SK-N-SH treated with all-trans-retinoic acid at 6 μM for 48 hours (cell line): ENCODE results near the gene PRELID3B.

ENCODE experiments used
- ATAC-seq: fragments of 200-7000 bp; cut with Tn5 transposase; 3 replicates; pipeline ENCODE4 v1.9.1; 2020; ENCODE audit warnings: mild to moderate bottlenecking, moderate library complexity
- ARNTL ChIP-seq: fragments of 450-650 bp; formaldehyde crosslinking; IDR thresholded peaks from 2 replicates; pipeline ENCODE4 v1.5.0; 2020; ENCODE audit warnings: low read depth, mild to moderate bottlenecking, moderate library complexity, borderline replicate concordance
- BACH2 ChIP-seq: fragments of 250-450 bp; sonication (Bioruptor Pico); IDR thresholded peaks from 2 replicates; pipeline ENCODE4 v1.9.0; 2021; ENCODE audit warnings: mild to moderate bottlenecking, borderline replicate concordance
- CSRNP3 ChIP-seq: fragments of 250-450 bp; sonication (Bioruptor Pico); IDR thresholded peaks from 2 replicates; pipeline ENCODE4 v1.5.1; 2021; ENCODE audit warnings: mild to moderate bottlenecking, moderate library complexity
- OSR1 ChIP-seq: fragments of 250-450 bp; sonication (Bioruptor Pico); IDR thresholded peaks from 2 replicates; pipeline ENCODE4 v1.8.0; 2022; ENCODE audit warnings: moderate library complexity, mild to moderate bottlenecking, inconsistent platforms
- POU6F1 ChIP-seq: fragments of 250-450 bp; sonication (Bioruptor Pico); IDR thresholded peaks from 2 replicates; pipeline ENCODE4 v1.8.0; 2021; ENCODE audit warnings: low read depth, mild to moderate bottlenecking, moderate library complexity, borderline replicate concordance
- PPARA ChIP-seq: fragments of 250-450 bp; sonication (Bioruptor Pico); IDR thresholded peaks from 2 replicates; pipeline ENCODE4 v1.5.0; 2020; ENCODE audit warnings: mild to moderate bottlenecking, borderline replicate concordance
- RARB ChIP-seq: fragments of 250-450 bp; sonication (Bioruptor Pico); IDR thresholded peaks from 2 replicates; pipeline ENCODE4 v1.8.0; 2021; ENCODE audit warnings: mild to moderate bottlenecking, moderate library complexity
- SNAI2 ChIP-seq: fragments of 250-450 bp; sonication (Bioruptor Pico); IDR thresholded peaks from 2 replicates; pipeline ENCODE4 v1.5.0; 2020; ENCODE audit warnings: mild to moderate bottlenecking, moderate library complexity
- TCF4 ChIP-seq: fragments of 250-450 bp; sonication (Bioruptor Pico); IDR thresholded peaks from 2 replicates; pipeline ENCODE4 v1.8.0; 2021; ENCODE audit warnings: mild to moderate bottlenecking, moderate library complexity, borderline replicate concordance
- TOX ChIP-seq: fragments of 250-450 bp; sonication (Bioruptor Pico); IDR thresholded peaks from 2 replicates; pipeline ENCODE4 v1.8.0; 2021; ENCODE audit warnings: mild to moderate bottlenecking, moderate library complexity, borderline replicate concordance
- ZC3H10 ChIP-seq: fragments of 250-450 bp; sonication (Bioruptor Pico); IDR thresholded peaks from 2 replicates; pipeline ENCODE4 v1.5.1; 2021; ENCODE audit warnings: mild to moderate bottlenecking, moderate library complexity
- ZFP30 ChIP-seq: fragments of 450-650 bp; formaldehyde crosslinking; IDR thresholded peaks from 2 replicates; pipeline ENCODE4 v1.5.0; 2022; ENCODE audit warnings: mild to moderate bottlenecking, moderate library complexity
- ZNF565 ChIP-seq: fragments of 450-650 bp; formaldehyde crosslinking; conservative IDR thresholded peaks from 2 replicates; pipeline ENCODE4 v1.5.0; 2020; ENCODE audit warnings: low read depth, mild to moderate bottlenecking, moderate library complexity
- ZNF8 ChIP-seq: fragments of 450-650 bp; formaldehyde crosslinking; IDR thresholded peaks from 2 replicates; pipeline ENCODE4 v1.5.0; 2020; ENCODE audit warnings: mild to moderate bottlenecking, moderate library complexity
- TF ChIP-seq, protein P1 (sequence below): fragments of 250-450 bp; sonication (Bioruptor Pico); IDR thresholded peaks from 2 replicates; pipeline ENCODE4 v1.8.0; 2020; ENCODE audit warnings: mild to moderate bottlenecking, moderate library complexity, borderline replicate concordance
- TF ChIP-seq, protein P2 (sequence below): fragments of 250-450 bp; sonication (Bioruptor Pico); IDR thresholded peaks from 2 replicates; pipeline ENCODE4 v1.5.0; 2020; ENCODE audit warnings: mild to moderate bottlenecking, moderate library complexity

Gene PRELID3B

DNA sequence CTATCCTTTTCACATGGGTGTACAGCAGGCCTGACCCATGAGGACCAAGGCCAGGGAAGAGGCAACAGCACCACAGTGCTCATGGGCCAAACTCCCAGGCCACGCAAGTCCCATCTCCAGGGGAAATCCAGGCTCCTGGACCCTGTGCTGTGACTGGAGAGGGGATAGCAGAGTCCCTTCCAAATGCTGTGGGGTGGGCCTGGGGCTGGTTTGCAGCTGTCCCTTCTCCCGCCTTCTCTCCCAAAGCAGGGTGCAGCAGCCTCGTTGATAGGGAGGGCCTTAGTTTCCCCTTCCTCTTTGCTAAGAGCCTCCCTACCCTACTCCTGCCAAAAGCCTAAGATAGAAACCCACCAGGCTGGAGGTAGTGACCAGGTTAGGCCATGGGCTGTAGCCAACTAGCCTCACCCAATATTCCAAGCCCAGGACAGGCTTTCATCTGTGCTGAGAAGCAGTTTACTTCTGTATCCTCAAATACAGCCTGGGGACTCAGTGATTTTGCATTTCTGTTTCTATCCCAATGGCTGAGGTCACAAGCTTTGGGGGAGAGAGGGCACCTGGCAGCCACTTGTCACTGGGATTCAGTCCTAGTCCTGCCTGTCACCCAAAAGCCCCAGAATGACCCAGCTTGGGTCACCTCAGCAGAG is 36.9 kb downstream of the PRELID3B start (continued):
- TF ChIP-seq, protein P1, sequence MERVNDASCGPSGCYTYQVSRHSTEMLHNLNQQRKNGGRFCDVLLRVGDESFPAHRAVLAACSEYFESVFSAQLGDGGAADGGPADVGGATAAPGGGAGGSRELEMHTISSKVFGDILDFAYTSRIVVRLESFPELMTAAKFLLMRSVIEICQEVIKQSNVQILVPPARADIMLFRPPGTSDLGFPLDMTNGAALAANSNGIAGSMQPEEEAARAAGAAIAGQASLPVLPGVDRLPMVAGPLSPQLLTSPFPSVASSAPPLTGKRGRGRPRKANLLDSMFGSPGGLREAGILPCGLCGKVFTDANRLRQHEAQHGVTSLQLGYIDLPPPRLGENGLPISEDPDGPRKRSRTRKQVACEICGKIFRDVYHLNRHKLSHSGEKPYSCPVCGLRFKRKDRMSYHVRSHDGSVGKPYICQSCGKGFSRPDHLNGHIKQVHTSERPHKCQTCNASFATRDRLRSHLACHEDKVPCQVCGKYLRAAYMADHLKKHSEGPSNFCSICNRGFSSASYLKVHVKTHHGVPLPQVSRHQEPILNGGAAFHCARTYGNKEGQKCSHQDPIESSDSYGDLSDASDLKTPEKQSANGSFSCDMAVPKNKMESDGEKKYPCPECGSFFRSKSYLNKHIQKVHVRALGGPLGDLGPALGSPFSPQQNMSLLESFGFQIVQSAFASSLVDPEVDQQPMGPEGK (CRISPR knock-in tag): no peak

- no peak for TF ChIP-seq TOX
- TF ChIP-seq ZNF565 (CRISPR knock-in tag): no peak
- TF ChIP-seq ZNF8 (CRISPR knock-in tag): no peak
- TF ChIP-seq, protein P2, sequence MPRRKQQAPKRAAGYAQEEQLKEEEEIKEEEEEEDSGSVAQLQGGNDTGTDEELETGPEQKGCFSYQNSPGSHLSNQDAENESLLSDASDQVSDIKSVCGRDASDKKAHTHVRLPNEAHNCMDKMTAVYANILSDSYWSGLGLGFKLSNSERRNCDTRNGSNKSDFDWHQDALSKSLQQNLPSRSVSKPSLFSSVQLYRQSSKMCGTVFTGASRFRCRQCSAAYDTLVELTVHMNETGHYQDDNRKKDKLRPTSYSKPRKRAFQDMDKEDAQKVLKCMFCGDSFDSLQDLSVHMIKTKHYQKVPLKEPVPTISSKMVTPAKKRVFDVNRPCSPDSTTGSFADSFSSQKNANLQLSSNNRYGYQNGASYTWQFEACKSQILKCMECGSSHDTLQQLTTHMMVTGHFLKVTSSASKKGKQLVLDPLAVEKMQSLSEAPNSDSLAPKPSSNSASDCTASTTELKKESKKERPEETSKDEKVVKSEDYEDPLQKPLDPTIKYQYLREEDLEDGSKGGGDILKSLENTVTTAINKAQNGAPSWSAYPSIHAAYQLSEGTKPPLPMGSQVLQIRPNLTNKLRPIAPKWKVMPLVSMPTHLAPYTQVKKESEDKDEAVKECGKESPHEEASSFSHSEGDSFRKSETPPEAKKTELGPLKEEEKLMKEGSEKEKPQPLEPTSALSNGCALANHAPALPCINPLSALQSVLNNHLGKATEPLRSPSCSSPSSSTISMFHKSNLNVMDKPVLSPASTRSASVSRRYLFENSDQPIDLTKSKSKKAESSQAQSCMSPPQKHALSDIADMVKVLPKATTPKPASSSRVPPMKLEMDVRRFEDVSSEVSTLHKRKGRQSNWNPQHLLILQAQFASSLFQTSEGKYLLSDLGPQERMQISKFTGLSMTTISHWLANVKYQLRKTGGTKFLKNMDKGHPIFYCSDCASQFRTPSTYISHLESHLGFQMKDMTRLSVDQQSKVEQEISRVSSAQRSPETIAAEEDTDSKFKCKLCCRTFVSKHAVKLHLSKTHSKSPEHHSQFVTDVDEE (CRISPR knock-in tag): no peak
- TF ChIP-seq ZFP30 (CRISPR knock-in tag): no peak
- no peak for TF ChIP-seq TCF4
- TF ChIP-seq ARNTL (CRISPR knock-in tag): no peak
- TF ChIP-seq OSR1 (CRISPR knock-in tag): no peak
- no peak for TF ChIP-seq ZC3H10 (CRISPR knock-in tag)
- TF ChIP-seq, protein P1 (CRISPR knock-in tag): no peak
- TF ChIP-seq POU6F1 (CRISPR knock-in tag): no peak
- no peak for TF ChIP-seq CSRNP3 (CRISPR knock-in tag)
- TF ChIP-seq PPARA (CRISPR knock-in tag): no peak
- no peak for TF ChIP-seq SNAI2 (CRISPR knock-in tag)
- TF ChIP-seq BACH2 (CRISPR knock-in tag): no peak
- TF ChIP-seq, all 23 proteins: peak for 0
- ATAC-seq: no peak
Measured at GRCh38 chr20:59004763-59005522, 37.6 kb downstream of the PRELID3B start.

- no peak for ATAC-seq
- no peak for TF ChIP-seq RARB
- TF ChIP-seq CSRNP3 (CRISPR knock-in tag): no peak
- no peak for TF ChIP-seq ZNF8 (CRISPR knock-in tag)
- TF ChIP-seq, all 23 proteins: peak for 0
Measured at GRCh38 chr20:59004493-59004762, 38.2 kb downstream of the PRELID3B start.
